Pancreas (tissue), 10 donors: ENCODE results near the gene SFMBT2. TPM values are rescaled to one million over a fixed set of nuclear protein-coding genes. Genes with fewer than 3 reads are reported as not detected.

Experiments used
- ATAC-seq, 4 donors: fragments of 200-7000 bp; cut with Tn5 transposase; one replicate each; pipeline versions ENCODE4 v1.8.0 to v1.9.1; 2020; ENCODE audit warnings: mild to moderate bottlenecking in 4 of 4, moderate library complexity in 4 of 4
- DNase-seq, 6 donors: peaks; one replicate each; pipeline ENCODE4 v3.0.0-alpha.2; 2020
- FAIRE-seq: peaks from 2 replicates; lab custom pipeline; 2012; peaks lifted over from hg19 to GRCh38; lab: Jason Lieb, UNC
- H3K27ac ChIP-seq, 4 donors: fragments of 200-600 bp; sonication (generic); 1 replicate in 3 of 4; 2 replicates in 1 of 4; pipeline versions ENCODE4 v1.5.0 to v1.8.0; 2020
- H3K27me3 ChIP-seq, 4 donors: fragments of 200-600 bp; one replicate each; pipeline ENCODE4 v1.8.0; 2021
- H3K36me3 ChIP-seq, 3 donors: fragments of 200-600 bp; sonication (generic) in 1 of 3; one replicate each; pipeline versions ENCODE4 v1.5.0 to v1.8.0; 2020 to 2021
- H3K4me1 ChIP-seq, 3 donors: fragments of 200-600 bp; one replicate each; pipeline ENCODE4 v1.8.0; 2021
- H3K4me3 ChIP-seq, 4 donors: fragments of 200-600 bp; sonication (generic) in 2 of 4; one replicate each; pipeline versions ENCODE4 v1.5.0 to v1.8.0; 2020 to 2021
- H3K9me3 ChIP-seq, 4 donors: fragments of 200-600 bp; one replicate each; pipeline ENCODE4 v1.8.0; 2021
- WGBS, 2 donors: extraction: QIAGEN DNeasy Blood & Tissue Kit; methylation state at CpG; one replicate each; pipeline ENCODE4 v1.1.7; 2013; 5-methylcytosine and 5-hydroxymethylcytosine counted together
- intact Hi-C, 3 donors: fragments of 100-400 bp; cut with DNase I; formaldehyde crosslinking; loops; one replicate each; pipeline versions ENCODE4 v1.11.1 to v1.14.2; 2022
- polyA plus RNA-seq, 2 donors: library from polyadenylated mRNA; stranded (reverse); fragments of 200-250 nt; gene quantifications; one replicate each; pipeline ENCODE4 v1.2.3, GENCODE V29; 2013
- total RNA-seq, 6 donors: library from RNA; stranded (reverse); fragmentation: NEBNext Ultra II Directional in 4 of 6; extraction: Animal tissue kit (Norgen Biotek cat#: 25700) in 4 of 6; gene quantifications; one replicate each; pipeline versions ENCODE4 v1.2.1 to v1.2.4, GENCODE V29; 2021 to 2023
- TF ChIP-seq, protein P1 (sequence below), 4 donors: fragments of 200-600 bp; sonication (generic) in 3 of 4; IDR thresholded peaks; one replicate each; pipeline versions ENCODE4 v1.5.0 to v1.8.0; 2021; ENCODE audit warnings: antibody characterized with exemption in 4 of 4
- donor health status: healthy with polysubstance abuse.
- donor health status: DM: no; HTN: no; CAD: no; lungs with moderate emphysema.
- donor health status: DM: no; HTN: no; CAD: no.
- donor health status: control.
- donor health status: control.
- donor health status: Bipolar disorder and iron deficiency.
- donor health status: DM: yes; HTN: yes; CAD: no.
- donor health status: DM: no; HTN: no; CAD: no.
- donor health status: DM: no; HTN: no; CAD: no.
- donor health status: DM: yes; HTN: yes; CAD: no.

SFMBT2 gene
- total and polyA plus RNA-seq, 8 donors: 0.65 to 9.4 (median 1.9) TPM

DNA sequence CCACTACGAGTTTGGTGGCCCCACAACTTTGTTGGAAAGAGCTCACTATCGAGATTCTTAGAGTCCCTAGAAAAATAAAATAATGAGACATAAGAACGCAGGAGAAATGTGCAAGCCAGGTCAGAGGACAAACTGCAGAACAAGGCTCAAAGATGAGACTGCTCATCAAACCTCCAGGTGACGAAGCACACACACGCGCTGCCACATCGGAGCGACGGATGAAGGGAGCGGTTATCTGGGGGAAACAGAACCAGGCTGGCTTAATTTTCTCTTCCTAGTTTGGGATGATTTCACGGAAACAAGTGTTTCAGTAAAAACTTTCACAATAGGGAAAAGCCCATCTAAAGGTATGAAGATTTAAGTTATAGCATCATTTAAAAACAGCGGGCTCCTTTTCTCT, 231.3 kb downstream of the SFMBT2 start:
- H3K4me1 ChIP-seq: no peaks in the 10 kb centered on the region
- intact Hi-C loops: no loop called here

DNA sequence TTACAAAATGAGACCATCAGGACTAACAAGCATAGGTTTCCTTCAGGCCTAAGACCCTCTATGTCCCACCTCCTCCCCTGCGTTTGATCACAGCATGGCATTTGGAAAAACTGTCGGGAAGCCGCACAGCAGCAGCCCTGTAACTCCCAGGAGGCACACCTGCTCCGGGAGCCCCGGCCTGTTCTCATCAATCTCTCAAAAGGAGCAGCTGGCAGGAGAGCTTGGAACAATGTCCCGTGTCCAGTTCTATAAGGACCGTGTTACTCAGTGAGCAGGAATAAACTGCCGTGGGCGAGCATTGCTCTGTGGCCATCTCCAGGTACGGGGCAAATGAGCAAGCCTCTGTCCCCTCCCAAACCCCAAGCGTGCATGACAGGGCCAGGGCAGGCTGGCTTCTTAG, 236.9 kb downstream of the SFMBT2 start:
- 53 to 63% methylated on average over 11 of the region's 11 CpGs for WGBS, 2 donors
- FAIRE-seq: no peak
- TF ChIP-seq, protein P1, sequence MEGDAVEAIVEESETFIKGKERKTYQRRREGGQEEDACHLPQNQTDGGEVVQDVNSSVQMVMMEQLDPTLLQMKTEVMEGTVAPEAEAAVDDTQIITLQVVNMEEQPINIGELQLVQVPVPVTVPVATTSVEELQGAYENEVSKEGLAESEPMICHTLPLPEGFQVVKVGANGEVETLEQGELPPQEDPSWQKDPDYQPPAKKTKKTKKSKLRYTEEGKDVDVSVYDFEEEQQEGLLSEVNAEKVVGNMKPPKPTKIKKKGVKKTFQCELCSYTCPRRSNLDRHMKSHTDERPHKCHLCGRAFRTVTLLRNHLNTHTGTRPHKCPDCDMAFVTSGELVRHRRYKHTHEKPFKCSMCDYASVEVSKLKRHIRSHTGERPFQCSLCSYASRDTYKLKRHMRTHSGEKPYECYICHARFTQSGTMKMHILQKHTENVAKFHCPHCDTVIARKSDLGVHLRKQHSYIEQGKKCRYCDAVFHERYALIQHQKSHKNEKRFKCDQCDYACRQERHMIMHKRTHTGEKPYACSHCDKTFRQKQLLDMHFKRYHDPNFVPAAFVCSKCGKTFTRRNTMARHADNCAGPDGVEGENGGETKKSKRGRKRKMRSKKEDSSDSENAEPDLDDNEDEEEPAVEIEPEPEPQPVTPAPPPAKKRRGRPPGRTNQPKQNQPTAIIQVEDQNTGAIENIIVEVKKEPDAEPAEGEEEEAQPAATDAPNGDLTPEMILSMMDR (IDR thresholded peaks at IDR 0.05): no peak

More for the DNA sequence above, 231.3 kb downstream of the SFMBT2 start:
- 78 to 86% methylated on average over 12 of the region's 12 CpGs for WGBS, 2 donors
- TF ChIP-seq, protein P1 (IDR thresholded peaks at IDR 0.05): no peak
- Histone ChIP-seq H3K36me3 (no peaks in the 10 kb centered on the region), H3K27ac (no peak overlapping the region), H3K9me3 (no peaks in the 10 kb centered on the region), H3K27me3 (no peaks in the 10 kb centered on the region), H3K4me3 (no peak overlapping the region)
- FAIRE-seq: no peak
- no peak for DNase-seq
- no peak for ATAC-seq

DNA sequence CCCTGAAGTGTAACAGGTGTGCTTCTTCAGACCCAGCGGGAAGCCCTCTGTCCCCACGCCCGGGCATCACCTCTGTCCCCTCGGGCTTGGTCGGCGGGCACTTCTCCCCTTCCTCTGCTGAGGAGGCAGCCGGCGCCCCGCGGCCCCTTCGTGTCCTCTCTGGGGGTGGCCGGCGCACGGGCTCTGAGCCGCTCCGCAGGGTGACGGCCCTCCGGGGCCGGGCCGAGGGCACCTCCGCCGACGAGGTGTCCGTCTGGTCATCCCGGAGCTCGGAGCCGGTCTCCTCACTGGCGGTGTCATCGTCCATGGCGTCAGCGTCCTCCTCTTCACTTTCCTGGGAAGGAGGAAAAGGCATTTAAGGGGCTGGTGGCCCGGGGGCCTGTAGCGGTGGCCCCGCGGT, 239.0 kb downstream of the SFMBT2 start:
- FAIRE-seq: no peak
- Histone ChIP-seq H3K4me3 (no peak overlapping the region), H3K4me1 (no peaks in the 10 kb centered on the region), H3K27me3 (no peaks in the 10 kb centered on the region), H3K36me3 (no peaks in the 10 kb centered on the region), H3K9me3 (no peaks in the 10 kb centered on the region), H3K27ac (no peak overlapping the region)
- intact Hi-C loops: no loop called here
- 87 to 94% methylated on average over 29 to 35 of the region's 35 CpGs for WGBS, 2 donors
- TF ChIP-seq, protein P1 (IDR thresholded peaks at IDR 0.05): no peak
- peak in 1 of 6 donors; percentile 63 for DNase-seq
- no peak for ATAC-seq

More for the DNA sequence above, 236.9 kb downstream of the SFMBT2 start:
- ATAC-seq (no peak), DNase-seq (no peak)
- H3K4me1 ChIP-seq: no peaks in the 10 kb centered on the region
- H3K4me3 ChIP-seq: no peak overlapping the region
- no peaks in the 10 kb centered on the region for H3K36me3 ChIP-seq
- H3K27ac ChIP-seq: no peak overlapping the region
- no peaks in the 10 kb centered on the region for H3K27me3 ChIP-seq
- H3K9me3 ChIP-seq: no peaks in the 10 kb centered on the region
- intact Hi-C loops: no loop called here

DNA sequence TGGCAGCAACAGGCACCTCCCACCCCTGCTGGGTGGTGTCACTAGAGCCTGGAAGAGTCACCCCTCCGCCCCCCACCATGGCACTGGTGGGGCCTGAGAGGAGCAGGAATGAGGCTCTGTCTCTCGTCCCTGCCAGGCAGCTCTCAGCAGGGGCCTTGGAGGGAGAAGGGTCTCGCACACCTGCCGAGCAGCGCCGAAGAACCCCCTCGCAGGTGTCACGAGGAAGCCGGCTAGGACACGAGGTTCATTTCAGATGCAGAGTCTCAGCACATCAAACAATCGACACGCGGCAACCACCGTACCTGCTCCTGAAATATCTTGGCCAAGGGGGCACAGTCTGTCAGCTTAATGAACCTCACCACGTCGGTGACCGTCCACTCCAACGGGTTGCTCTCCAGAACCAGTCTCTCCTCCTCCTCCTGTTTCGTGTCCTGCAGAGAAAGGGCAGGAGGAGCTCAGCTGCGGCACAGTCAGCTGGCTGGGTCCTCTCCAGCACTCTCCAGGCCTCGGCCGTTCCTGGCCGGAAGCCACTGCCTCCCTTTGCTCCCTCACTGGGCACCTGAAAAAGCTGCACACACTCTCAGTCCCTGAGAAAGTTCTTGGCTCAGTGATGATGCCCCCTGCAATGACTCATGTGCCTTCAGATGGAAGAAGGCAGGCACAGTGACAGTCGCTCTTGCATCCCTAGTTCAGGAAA, 240.1 kb downstream of the SFMBT2 start:
- DNase-seq (no peak), FAIRE-seq (no peak), ATAC-seq (no peak)
- intact Hi-C loops: no loop called here
- Histone ChIP-seq H3K27ac (no peak overlapping the region), H3K4me1 (no peaks in the 10 kb centered on the region), H3K36me3 (no peaks in the 10 kb centered on the region), H3K27me3 (no peaks in the 10 kb centered on the region), H3K9me3 (no peaks in the 10 kb centered on the region), H3K4me3 (no peak overlapping the region)
- 78 to 89% methylated on average over 23 to 24 of the region's 24 CpGs for WGBS, 2 donors
- TF ChIP-seq, protein P1 (IDR thresholded peaks at IDR 0.05): no peak

DNA sequence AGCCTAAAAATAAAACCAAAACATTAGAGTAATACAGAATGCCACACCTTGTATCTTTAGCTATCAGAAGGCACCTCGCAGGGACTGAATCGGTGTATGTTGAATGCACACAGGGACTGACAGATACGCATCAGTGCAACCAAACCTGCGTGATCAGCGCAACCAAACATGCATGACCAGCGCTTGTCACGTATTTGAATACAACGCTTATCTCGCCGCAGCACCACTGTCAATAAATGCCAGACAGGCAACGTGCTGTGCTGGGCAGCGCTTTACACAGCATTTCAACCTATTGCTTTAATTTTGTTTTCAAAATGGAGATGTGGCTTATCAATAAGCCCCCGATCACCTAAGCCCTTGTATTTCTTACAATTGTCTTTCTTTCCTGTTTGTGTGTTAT, 242.4 kb downstream of the SFMBT2 start:
- Histone ChIP-seq H3K27me3 (no peaks in the 10 kb centered on the region), H3K27ac (no peak overlapping the region), H3K4me3 (peak overlapping the region in 1 of 4 donors; percentile 8), H3K4me1 (no peaks in the 10 kb centered on the region), H3K9me3 (no peaks in the 10 kb centered on the region), H3K36me3 (no peaks in the 10 kb centered on the region)
- ATAC-seq (peak; percentile 31 to 61 (median 54)), DNase-seq (no peak), FAIRE-seq (no peak)
- 51 to 55% methylated on average over 13 of the region's 13 CpGs for WGBS, 2 donors
- TF ChIP-seq, protein P1 (IDR thresholded peaks at IDR 0.05): no peak
- intact Hi-C loops: no loop called here
